H9 (cell line): ENCODE measurements around the gene LRP2. TPM values are rescaled to one million over a fixed set of nuclear protein-coding genes. Genes with fewer than 3 reads are reported as not detected.

ENCODE experiments used
- DNase-seq: peaks from one replicate; pipeline ENCODE4 v3.0.0-alpha.2; 2017
- H2AFZ ChIP-seq: one replicate; pipeline ENCODE4 v1.6.1; 2013; ENCODE audit warnings: mild to moderate bottlenecking, low read length, control low read depth, moderate library complexity
- H2AK5ac ChIP-seq: 2 replicates; pipeline ENCODE4 v1.6.1; 2013; ENCODE audit warnings: low read length, control low read depth, mixed read lengths; ENCODE audit not compliant: insufficient read length
- H2BK120ac ChIP-seq: one replicate; pipeline ENCODE4 v1.6.1; 2013; ENCODE audit warnings: low read depth, mild to moderate bottlenecking, low read length, control low read depth, inconsistent platforms; ENCODE audit not compliant: poor library complexity, severe bottlenecking
- H2BK12ac ChIP-seq: 2 replicates; pipeline ENCODE4 v1.6.1; 2013; ENCODE audit warnings: low read length, control low read depth, mixed read lengths, low read depth; ENCODE audit not compliant: insufficient read length
- H2BK15ac ChIP-seq: 2 replicates; pipeline ENCODE4 v1.6.1; 2013; ENCODE audit warnings: low read depth, low read length, control low read depth
- H2BK20ac ChIP-seq: one replicate; pipeline ENCODE4 v1.6.1; 2013; ENCODE audit warnings: low read depth, mild to moderate bottlenecking, low read length, control low read depth, inconsistent platforms; ENCODE audit not compliant: poor library complexity, severe bottlenecking
- H2BK5ac ChIP-seq: 2 replicates; pipeline ENCODE4 v1.6.1; 2013; ENCODE audit warnings: low read length, control low read depth, mixed read lengths; ENCODE audit not compliant: insufficient read length
- H3K14ac ChIP-seq: 2 replicates; pipeline ENCODE4 v1.6.1; 2013; ENCODE audit warnings: low read length, control low read depth; ENCODE audit not compliant: insufficient read depth
- H3K18ac ChIP-seq: 2 replicates; pipeline ENCODE4 v1.6.1; 2013; ENCODE audit warnings: low read depth, mild to moderate bottlenecking, mixed read lengths, low read length, control low read depth; ENCODE audit not compliant: insufficient read length
- H3K23ac ChIP-seq: 2 replicates; pipeline ENCODE4 v1.6.1; 2013; ENCODE audit warnings: low read length, control low read depth, mixed read lengths, low read depth; ENCODE audit not compliant: insufficient read length
- H3K23me2 ChIP-seq: 2 replicates; pipeline ENCODE4 v1.6.1; 2013; ENCODE audit warnings: low read depth, mild to moderate bottlenecking, mixed read lengths, low read length, control low read depth; ENCODE audit not compliant: insufficient read length, poor library complexity, severe bottlenecking
- H3K27ac ChIP-seq: 2 replicates; pipeline ENCODE4 v1.5.1; 2013; ENCODE audit warnings: low read length, control low read depth, mixed read lengths, low read depth; ENCODE audit not compliant: insufficient read length
- H3K27me3 ChIP-seq: 2 replicates; pipeline ENCODE4 v1.6.1; 2013; ENCODE audit warnings: low read length, control low read depth, inconsistent platforms; ENCODE audit not compliant: insufficient read depth
- H3K4ac ChIP-seq: 2 replicates; pipeline ENCODE4 v1.6.1; 2013; ENCODE audit warnings: low read depth, mild to moderate bottlenecking, control low read depth, inconsistent platforms, low read length, moderate library complexity
- H3K4me1 ChIP-seq: 2 replicates; pipeline ENCODE4 v1.6.1; 2013; ENCODE audit warnings: low read length, control low read depth, inconsistent platforms; ENCODE audit not compliant: insufficient read depth
- H3K4me2 ChIP-seq: 2 replicates; pipeline ENCODE4 v1.6.1; 2013; ENCODE audit warnings: low read length, control low read depth, mixed read lengths; ENCODE audit not compliant: insufficient read length, insufficient read depth
- H3K56ac ChIP-seq: 2 replicates; pipeline ENCODE4 v1.6.1; 2013; ENCODE audit warnings: low read depth, mild to moderate bottlenecking, mixed read lengths, low read length, control low read depth; ENCODE audit not compliant: insufficient read length
- H3K79me1 ChIP-seq: 2 replicates; pipeline ENCODE4 v1.6.1; 2013; ENCODE audit warnings: low read depth, mild to moderate bottlenecking, moderate library complexity, low read length, control low read depth, inconsistent platforms; ENCODE audit not compliant: insufficient read depth, poor library complexity, severe bottlenecking
- H3K79me2 ChIP-seq: 2 replicates; pipeline ENCODE4 v1.6.1; 2013; ENCODE audit warnings: low read length, control low read depth, inconsistent platforms; ENCODE audit not compliant: insufficient read depth
- H3K9ac ChIP-seq: 2 replicates; pipeline ENCODE4 v1.6.1; 2013; ENCODE audit warnings: low read length, control low read depth, mixed read lengths; ENCODE audit not compliant: insufficient read length; ENCODE audit errors: extremely low read depth
- H3K9me3 ChIP-seq: one replicate; pipeline ENCODE4 v1.6.1; 2013; ENCODE audit warnings: low read depth, low read length, inconsistent platforms; ENCODE audit not compliant: control insufficient read depth
- H3T11ph ChIP-seq: one replicate; pipeline ENCODE4 v1.6.1; 2013; ENCODE audit warnings: mild to moderate bottlenecking, low read length, control low read depth, inconsistent platforms
- H4K20me1 ChIP-seq: one replicate; pipeline ENCODE4 v1.6.1; 2013; ENCODE audit not compliant: control insufficient read depth, insufficient read length, insufficient read depth
- H4K5ac ChIP-seq: 2 replicates; pipeline ENCODE4 v1.6.1; 2013; ENCODE audit warnings: low read depth, mild to moderate bottlenecking, mixed read lengths, low read length, control low read depth; ENCODE audit not compliant: insufficient read length
- H4K8ac ChIP-seq: replicated peaks from 2 replicates; pipeline ENCODE4 v1.6.1; 2013; ENCODE audit warnings: low read length, control low read depth, mixed read lengths, low read depth; ENCODE audit not compliant: insufficient read length
- H4K91ac ChIP-seq: 2 replicates; pipeline ENCODE4 v1.6.1; 2013; ENCODE audit warnings: low read depth, mild to moderate bottlenecking, moderate library complexity, mixed read lengths, low read length, control low read depth; ENCODE audit not compliant: insufficient read length
- H3K27ac Mint-ChIP-seq, 3 experiments: 2 replicates in 2 of 3; 3 replicates in 1 of 3; pipeline ENCODE4 v1.8.0; 2020 to 2021; ENCODE audit warnings: mixed read lengths in 3 of 3, mild to moderate bottlenecking in 1 of 3, moderate library complexity in 1 of 3
- H3K27me3 Mint-ChIP-seq: 2 replicates; pipeline ENCODE4 v1.8.0; 2021; ENCODE audit warnings: low read depth, mild to moderate bottlenecking, moderate library complexity, mixed read lengths
- H3K36me3 Mint-ChIP-seq, 3 experiments: 2 replicates in 2 of 3; 3 replicates in 1 of 3; pipeline ENCODE4 v1.8.0; 2020 to 2021; ENCODE audit warnings: low read depth in 3 of 3, mixed read lengths in 3 of 3; ENCODE audit not compliant: insufficient read depth in 1 of 3
- H3K4me1 Mint-ChIP-seq, 2 experiments: 2 replicates each; pipeline ENCODE4 v1.8.0; 2020; ENCODE audit warnings: mixed read lengths in 2 of 2
- H3K4me3 Mint-ChIP-seq, 2 experiments: 2 replicates in 1 of 2; 3 replicates in 1 of 2; pipeline ENCODE4 v1.8.0; 2020 to 2021; ENCODE audit warnings: mild to moderate bottlenecking in 2 of 2, mixed read lengths in 2 of 2, moderate library complexity in 1 of 2
- H3K9me3 Mint-ChIP-seq, 2 experiments: 2 replicates in 1 of 2; 3 replicates in 1 of 2; pipeline ENCODE4 v1.8.0; 2020; ENCODE audit warnings: mild to moderate bottlenecking in 2 of 2, mixed read lengths in 2 of 2, moderate library complexity in 1 of 2
- WGBS: extraction: QIAGEN DNeasy Blood & Tissue Kit; methylation state at CpG from one replicate; pipeline ENCODE4 v1.1.7; 2013; ENCODE audit warnings: missing lambda C conversion rate, low lambda C conversion rate, mixed read lengths; ENCODE audit not compliant: insufficient read length; ENCODE audit errors: extremely low coverage; 5-methylcytosine and 5-hydroxymethylcytosine counted together
- total RNA-seq: library from RNA; stranded (reverse); gene quantifications from 2 replicates; pipeline ENCODE4 v1.2.1, GENCODE V29; 2021
- TF ChIP-seq, protein P1 (sequence below): fragments of 200-600 bp; sonication (generic); conservative IDR thresholded peaks from 3 replicates; pipeline ENCODE4 v1.8.0; 2021; ENCODE audit warnings: antibody characterized with exemption, mild to moderate bottlenecking

Gene LRP2
- total RNA-seq, 1 experiment from 2014 or later, result 1.4 TPM

DNA sequence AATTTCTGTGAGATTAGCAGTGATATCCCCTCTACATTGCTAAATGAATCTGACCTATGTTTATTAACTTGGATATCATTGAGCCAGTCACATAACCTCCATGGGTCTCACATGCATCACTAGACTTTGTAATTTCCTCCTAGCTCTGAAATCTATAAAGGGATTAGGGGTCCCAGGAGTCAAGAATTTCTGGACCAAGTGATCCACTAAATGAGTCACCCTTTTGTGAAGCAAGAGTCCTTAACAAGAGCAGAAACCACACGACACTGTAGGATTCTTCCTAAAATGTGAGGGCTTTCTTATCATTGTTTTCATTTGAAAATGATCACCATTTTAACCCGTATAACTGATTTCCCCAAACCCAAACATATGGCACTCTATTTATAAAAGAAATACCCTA lies 202.6 kb downstream of the LRP2 start:
- no peak overlapping the region for H2AFZ ChIP-seq
- no peak overlapping the region for H3K18ac ChIP-seq
- no peak overlapping the region for H2BK12ac ChIP-seq
- H3K23ac ChIP-seq, result no peak overlapping the region
- no peaks in the 10 kb centered on the region for H3K27me3 ChIP-seq
- no peak overlapping the region for H4K5ac ChIP-seq
- H3T11ph ChIP-seq, result no peak overlapping the region
- H3K23me2 ChIP-seq, result no peaks in the 10 kb centered on the region
- H3K9me3 ChIP-seq, result no peaks in the 10 kb centered on the region
- H2BK20ac ChIP-seq, result no peak overlapping the region
- no peak overlapping the region for H3K4me2 ChIP-seq
- H3K79me2 ChIP-seq, result no peaks in the 10 kb centered on the region
- Mint-ChIP-seq H3K27ac (no peak overlapping the region), H3K27me3 (no peaks in the 10 kb centered on the region), H3K9me3 (no peaks in the 10 kb centered on the region), H3K4me3 (no peak overlapping the region), H3K36me3 (no peaks in the 10 kb centered on the region), H3K4me1 (peaks cover 5 to 6% of the 10 kb centered on the region in 2 experiments; a peak in 3 of 4 replicates)
- no peak overlapping the region for H3K56ac ChIP-seq
- no peak overlapping the region for H3K9ac ChIP-seq
- H3K79me1 ChIP-seq, result no peaks in the 10 kb centered on the region
- H3K4me1 ChIP-seq, result no peaks in the 10 kb centered on the region
- no peaks in the 10 kb centered on the region for H4K20me1 ChIP-seq
- H4K91ac ChIP-seq, result no peak overlapping the region
- no peak overlapping the region for H4K8ac ChIP-seq
- no peak overlapping the region for H3K27ac ChIP-seq
- no peak overlapping the region for H3K4ac ChIP-seq
- no peak overlapping the region for H2BK15ac ChIP-seq
- no peak overlapping the region for H3K14ac ChIP-seq
- H2AK5ac ChIP-seq, result no peak overlapping the region
- no CpG with 5 or more reads among the region's 2 CpGs for WGBS
- DNase-seq, result no peak
- TF ChIP-seq, protein P1, sequence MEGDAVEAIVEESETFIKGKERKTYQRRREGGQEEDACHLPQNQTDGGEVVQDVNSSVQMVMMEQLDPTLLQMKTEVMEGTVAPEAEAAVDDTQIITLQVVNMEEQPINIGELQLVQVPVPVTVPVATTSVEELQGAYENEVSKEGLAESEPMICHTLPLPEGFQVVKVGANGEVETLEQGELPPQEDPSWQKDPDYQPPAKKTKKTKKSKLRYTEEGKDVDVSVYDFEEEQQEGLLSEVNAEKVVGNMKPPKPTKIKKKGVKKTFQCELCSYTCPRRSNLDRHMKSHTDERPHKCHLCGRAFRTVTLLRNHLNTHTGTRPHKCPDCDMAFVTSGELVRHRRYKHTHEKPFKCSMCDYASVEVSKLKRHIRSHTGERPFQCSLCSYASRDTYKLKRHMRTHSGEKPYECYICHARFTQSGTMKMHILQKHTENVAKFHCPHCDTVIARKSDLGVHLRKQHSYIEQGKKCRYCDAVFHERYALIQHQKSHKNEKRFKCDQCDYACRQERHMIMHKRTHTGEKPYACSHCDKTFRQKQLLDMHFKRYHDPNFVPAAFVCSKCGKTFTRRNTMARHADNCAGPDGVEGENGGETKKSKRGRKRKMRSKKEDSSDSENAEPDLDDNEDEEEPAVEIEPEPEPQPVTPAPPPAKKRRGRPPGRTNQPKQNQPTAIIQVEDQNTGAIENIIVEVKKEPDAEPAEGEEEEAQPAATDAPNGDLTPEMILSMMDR, result no peak
- no peak overlapping the region for H2BK120ac ChIP-seq
- H2BK5ac ChIP-seq, result no peak overlapping the region
